Fibroblast of lung (primary cell): Measurements from ENCODE around the gene MYH9.

Experiments
- CTCF ChIP-seq, 2 donors: IDR thresholded peaks in 1 of 2; conservative IDR thresholded peaks in 1 of 2; 1 replicate in 1 of 2; 2 replicates in 1 of 2; pipeline ENCODE4 v1.5.1; 2011 to 2012; ENCODE audit warnings: low read length in 2 of 2, control low read depth in 1 of 2, inconsistent platforms in 1 of 2, low read depth in 1 of 2, mild to moderate bottlenecking in 1 of 2
- EZH2 ChIP-seq: IDR thresholded peaks from 2 replicates; pipeline ENCODE4 v1.5.1; 2012; ENCODE audit warnings: low read length, control low read depth, mild to moderate bottlenecking; ENCODE audit errors: missing control alignments

DNA sequence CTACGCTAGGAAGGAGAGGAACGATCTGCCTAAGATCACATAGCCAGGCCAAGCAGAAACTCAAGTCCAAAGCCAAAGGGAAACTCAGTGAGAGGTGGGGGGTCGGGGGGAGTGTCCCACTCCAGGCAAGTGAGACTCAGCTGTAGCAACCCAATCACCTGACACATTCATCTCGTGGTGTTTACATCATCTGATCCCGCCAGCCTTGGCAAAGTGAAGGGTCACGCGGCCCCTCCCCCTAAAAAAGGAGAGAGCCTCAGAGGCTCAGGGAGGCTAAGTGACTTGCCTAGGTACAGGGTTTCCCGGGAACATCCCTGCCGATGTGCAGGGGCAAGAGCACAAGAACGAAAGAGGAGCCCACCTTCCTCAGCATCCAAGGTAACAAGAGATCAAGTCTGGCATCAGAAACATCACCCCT is 21.5 kb downstream of the MYH9 start:
- no peak for TF ChIP-seq CTCF (conservative IDR thresholded peaks at IDR 0.05 in 1 of 2, IDR thresholded peaks at IDR 0.05 in 1 of 2; ENCODE audit: low read depth in 1 of 2, low read length in 2 of 2)
- TF ChIP-seq EZH2 = no peak
